ENCODE data around the gene CRKL. TPM values are rescaled to one million over a fixed set of nuclear protein-coding genes. Genes with fewer than 3 reads are reported as not detected.
A peak's percentile ranks its signal among the peaks of the same experiment; 100 is the strongest.

Gene CRKL
- polyA plus RNA-seq, 3 donors, result 26.0 to 37.5 (median 29.4) TPM

DNA sequence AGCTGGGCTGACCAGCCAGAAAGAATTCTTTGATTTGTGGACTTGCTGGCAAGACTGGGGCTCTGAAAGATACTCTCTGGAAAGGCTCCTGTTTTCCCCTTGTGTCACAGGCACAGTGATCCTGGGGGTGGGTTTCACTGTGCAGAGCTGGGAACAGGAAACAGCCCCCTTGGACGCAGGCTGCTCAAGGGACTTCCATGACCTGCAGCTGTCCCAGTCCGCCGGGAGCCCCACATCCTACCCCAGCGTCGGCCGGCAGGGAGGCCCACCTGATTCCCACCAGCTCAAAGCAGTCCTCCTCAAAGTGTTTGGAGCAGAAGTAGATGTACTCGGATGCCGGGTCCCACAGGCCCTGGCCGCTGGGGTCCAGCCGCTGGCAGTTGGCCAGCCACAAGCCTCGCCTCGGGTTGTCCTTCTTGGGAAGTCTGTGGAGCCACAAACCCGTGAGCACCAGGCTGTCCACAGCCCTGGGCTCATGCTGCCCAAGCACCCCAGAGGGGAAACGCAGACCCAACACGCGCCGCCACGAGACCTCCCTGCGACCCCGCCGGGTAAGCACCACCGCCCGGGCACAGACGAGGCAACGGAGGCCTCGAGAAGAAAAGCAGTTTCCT is 83.9 kb downstream of the CRKL start:
- H3K4me3 Mint-ChIP-seq, result peak overlapping the region; percentile 84 to 94
- Histone ChIP-seq H3K27me3 (ENCODE audit: control insufficient read depth in 2 of 2, insufficient read depth in 2 of 2, low read length in 2 of 2) (no peaks in the 10 kb centered on the region), H3K4me3 (replicated peaks in 1 of 3; ENCODE audit: low read depth in 2 of 3, low read length in 3 of 3) (peak overlapping the region; percentile 53 to 79 (median 66)), H3K4me2 (replicated peaks; ENCODE audit: extremely low read depth, low read length, poor library complexity, severe bottlenecking) (peak overlapping the region; percentile 73), H3K4me1 (ENCODE audit: control insufficient read depth in 1 of 2, insufficient read depth in 2 of 2, low read length in 2 of 2) (peaks cover 24 to 30% of the 10 kb centered on the region in 2 donors), H3K36me3 (replicated peaks in 1 of 2; ENCODE audit: control insufficient read depth in 1 of 2, insufficient read depth in 2 of 2, low read length in 2 of 2) (peaks cover 37 to 41% of the 10 kb centered on the region in 2 donors), H3K27ac (ENCODE audit: low read depth in 1 of 2, low read length in 2 of 2) (peak overlapping the region; percentile 91 to 95), H3K79me2 (ENCODE audit: insufficient read depth, low read length) (peaks cover 13% of the 10 kb centered on the region), H4K20me1 (ENCODE audit: insufficient read depth, low read length) (no peaks in the 10 kb centered on the region), H3K9ac (ENCODE audit: insufficient read depth, low read length, poor library complexity, severe bottlenecking) (peak overlapping the region; percentile 90), H2AFZ (ENCODE audit: insufficient read depth, low read depth, low read length, poor library complexity, severe bottlenecking) (peak overlapping the region; percentile 78), H3K9me3 (replicated peaks in 1 of 2; ENCODE audit: control insufficient read depth in 1 of 2, insufficient read depth in 1 of 2, low read length in 2 of 2) (no peaks in the 10 kb centered on the region)
- peaks cover 0 to 5% (median 1%) of the 10 kb centered on the region in 3 donors for H3K27me3 Mint-ChIP-seq (ENCODE audit: low read depth in 3 of 3)
- peaks cover 0 to 1% (median 0%) of the 10 kb centered on the region in 7 donors for H3K9me3 Mint-ChIP-seq
- no peak for DNase-seq
- intact Hi-C loops (cut with micrococcal nuclease), result loop anchor here in 1 of 2 donors (5.0 kb wide), 2 partner anchors 84 to 144 kb away; partner anchors contain the start of genes CRKL, PI4KA and SNAP29
- WGBS (ENCODE audit: insufficient coverage), result 2% methylated on average over 21 of the region's 26 CpGs
- TF ChIP-seq, protein P1, sequence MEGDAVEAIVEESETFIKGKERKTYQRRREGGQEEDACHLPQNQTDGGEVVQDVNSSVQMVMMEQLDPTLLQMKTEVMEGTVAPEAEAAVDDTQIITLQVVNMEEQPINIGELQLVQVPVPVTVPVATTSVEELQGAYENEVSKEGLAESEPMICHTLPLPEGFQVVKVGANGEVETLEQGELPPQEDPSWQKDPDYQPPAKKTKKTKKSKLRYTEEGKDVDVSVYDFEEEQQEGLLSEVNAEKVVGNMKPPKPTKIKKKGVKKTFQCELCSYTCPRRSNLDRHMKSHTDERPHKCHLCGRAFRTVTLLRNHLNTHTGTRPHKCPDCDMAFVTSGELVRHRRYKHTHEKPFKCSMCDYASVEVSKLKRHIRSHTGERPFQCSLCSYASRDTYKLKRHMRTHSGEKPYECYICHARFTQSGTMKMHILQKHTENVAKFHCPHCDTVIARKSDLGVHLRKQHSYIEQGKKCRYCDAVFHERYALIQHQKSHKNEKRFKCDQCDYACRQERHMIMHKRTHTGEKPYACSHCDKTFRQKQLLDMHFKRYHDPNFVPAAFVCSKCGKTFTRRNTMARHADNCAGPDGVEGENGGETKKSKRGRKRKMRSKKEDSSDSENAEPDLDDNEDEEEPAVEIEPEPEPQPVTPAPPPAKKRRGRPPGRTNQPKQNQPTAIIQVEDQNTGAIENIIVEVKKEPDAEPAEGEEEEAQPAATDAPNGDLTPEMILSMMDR (IDR thresholded peaks at IDR 0.05), result no peak
- peak overlapping the region; percentile 95 to 99 (median 98) for H3K27ac Mint-ChIP-seq
- H3K36me3 Mint-ChIP-seq, result peaks cover 16 to 32% of the 10 kb centered on the region in 2 donors
- peaks cover 26% of the 10 kb centered on the region for H3K4me1 Mint-ChIP-seq

DNA sequence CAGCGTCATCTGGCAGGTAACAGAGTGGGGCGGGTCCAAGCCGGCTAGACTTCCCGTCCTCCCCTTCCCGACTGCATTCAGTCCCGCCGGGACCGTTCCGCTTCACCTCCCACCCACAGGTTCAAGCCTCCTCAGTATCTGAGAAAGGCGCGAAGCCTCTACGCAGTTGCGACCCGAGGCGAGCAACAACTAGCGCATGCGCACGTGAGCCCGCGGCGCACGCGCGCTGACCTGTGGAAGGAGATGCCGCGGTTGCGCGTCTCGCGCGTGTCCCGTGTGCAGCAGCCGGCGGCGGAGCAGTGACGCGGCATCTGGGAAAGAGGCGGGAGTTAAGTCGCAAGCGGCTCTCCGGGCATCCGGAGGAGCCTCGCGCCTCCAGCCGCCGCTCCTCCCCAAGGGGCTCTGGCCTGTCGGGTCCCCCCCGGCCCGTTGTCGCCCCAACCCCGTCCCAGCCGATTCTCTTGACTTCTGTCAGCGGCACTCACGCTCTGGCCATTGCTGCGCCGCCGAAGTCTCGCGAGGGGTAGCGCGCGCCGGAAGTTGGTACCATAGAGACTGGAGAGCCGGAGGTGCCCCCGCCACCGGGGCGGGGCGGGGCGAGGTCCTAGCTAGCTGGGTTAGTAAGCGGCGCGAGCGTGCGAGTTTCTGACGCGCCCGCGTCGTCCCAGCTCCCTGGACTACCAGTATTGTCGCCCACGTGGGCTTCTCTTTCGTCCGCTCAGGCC is 84.6 kb downstream of the CRKL start, which contains the start of gene THAP7:
Gene THAP7 (minus strand): TSS at position 518 of the 725 bp plus-strand sequence. CDS start 207 bp downstream, at position 311.
- Histone ChIP-seq H4K20me1 (ENCODE audit: insufficient read depth, low read length) (no peaks in the 10 kb centered on the region), H3K27ac (ENCODE audit: low read depth in 1 of 2, low read length in 2 of 2) (peak within 1 kb of the TSS; percentile 91 to 95), H3K9me3 (replicated peaks in 1 of 2; ENCODE audit: control insufficient read depth in 1 of 2, insufficient read depth in 1 of 2, low read length in 2 of 2) (no peaks in the 10 kb centered on the region), H2AFZ (ENCODE audit: insufficient read depth, low read depth, low read length, poor library complexity, severe bottlenecking) (peak within 1 kb of the TSS; percentile 78), H3K4me3 (replicated peaks in 1 of 3; ENCODE audit: low read depth in 2 of 3, low read length in 3 of 3) (peak within 1 kb of the TSS; percentile 53 to 79 (median 66)), H3K4me1 (ENCODE audit: control insufficient read depth in 1 of 2, insufficient read depth in 2 of 2, low read length in 2 of 2) (peaks cover 24 to 30% of the 10 kb centered on the region in 2 donors), H3K9ac (ENCODE audit: insufficient read depth, low read length, poor library complexity, severe bottlenecking) (peak within 1 kb of the TSS; percentile 90), H3K27me3 (ENCODE audit: control insufficient read depth in 2 of 2, insufficient read depth in 2 of 2, low read length in 2 of 2) (no peaks in the 10 kb centered on the region), H3K36me3 (replicated peaks in 1 of 2; ENCODE audit: control insufficient read depth in 1 of 2, insufficient read depth in 2 of 2, low read length in 2 of 2) (peaks cover 31 to 34% of the 10 kb centered on the region in 2 donors), H3K79me2 (ENCODE audit: insufficient read depth, low read length) (peaks cover 13% of the 10 kb centered on the region), H3K4me2 (replicated peaks; ENCODE audit: extremely low read depth, low read length, poor library complexity, severe bottlenecking) (peak within 1 kb of the TSS; percentile 73)
- DNase-seq, result peak; percentile 95 to 98 (median 97)
- Mint-ChIP-seq H3K36me3 (peaks cover 11 to 27% of the 10 kb centered on the region in 2 donors), H3K9me3 (peaks cover 0 to 1% (median 0%) of the 10 kb centered on the region in 7 donors), H3K4me1 (peaks cover 26% of the 10 kb centered on the region), H3K4me3 (peak within 1 kb of the TSS; percentile 84 to 94), H3K27ac (peak within 1 kb of the TSS; percentile 95 to 99 (median 98)), H3K27me3 (ENCODE audit: low read depth in 3 of 3) (peaks cover 0 to 5% (median 1%) of the 10 kb centered on the region in 3 donors)
- intact Hi-C loops (cut with micrococcal nuclease), result loop anchor here in 1 of 2 donors (5.0 kb wide), 2 partner anchors 84 to 144 kb away; partner anchors contain the start of genes CRKL, PI4KA and SNAP29
- TF ChIP-seq, protein P1 (IDR thresholded peaks at IDR 0.05), result no peak
- under 1% methylated on average over 83 of the region's 83 CpGs for WGBS (ENCODE audit: insufficient coverage)

All from CD14-positive monocyte (primary cell).